Loucy (cell line): ENCODE results near the gene SYT6.

Experiments used
- H2AFZ ChIP-seq: fragments of 200-600 bp; sonication (generic); 2 replicates; pipeline ENCODE4 v1.6.0; 2016; ENCODE audit warnings: antibody characterized with exemption, mild to moderate bottlenecking, low read length, moderate library complexity
- H3F3A ChIP-seq: fragments of 200-600 bp; 2 replicates; pipeline ENCODE4 v1.6.0; 2016; ENCODE audit warnings: antibody characterized with exemption, low read depth, mild to moderate bottlenecking
- H3K27me3 ChIP-seq: fragments of 200-600 bp; sonication (generic); 2 replicates; pipeline ENCODE4 v1.6.1; 2014; ENCODE audit warnings: low read length, mild to moderate bottlenecking; ENCODE audit not compliant: insufficient read depth, poor library complexity, severe bottlenecking
- H3K36me3 ChIP-seq: fragments of 200-600 bp; sonication (generic); 2 replicates; pipeline ENCODE4 v1.6.1; 2016; ENCODE audit warnings: low read length; ENCODE audit not compliant: insufficient read depth
- H3K4me1 ChIP-seq: fragments of 200-600 bp; sonication (generic); 2 replicates; pipeline ENCODE4 v1.5.1; 2014; ENCODE audit warnings: low read length, mild to moderate bottlenecking; ENCODE audit not compliant: insufficient read depth, poor library complexity, severe bottlenecking
- H3K4me2 ChIP-seq: fragments of 200-600 bp; sonication (generic); 2 replicates; pipeline ENCODE4 v1.6.0; 2014; ENCODE audit warnings: antibody characterized with exemption, low read length, low read depth, mild to moderate bottlenecking; ENCODE audit not compliant: poor library complexity, severe bottlenecking
- H3K4me3 ChIP-seq: fragments of 200-600 bp; sonication (generic); 2 replicates; pipeline ENCODE4 v1.5.1; 2014; ENCODE audit warnings: low read length, mild to moderate bottlenecking, mixed read lengths; ENCODE audit not compliant: poor library complexity, severe bottlenecking
- H3K79me2 ChIP-seq: fragments of 200-600 bp; sonication (generic); 2 replicates; pipeline ENCODE4 v1.6.1; 2014; ENCODE audit warnings: low read length; ENCODE audit not compliant: insufficient read depth
- H3K9ac ChIP-seq: fragments of 200-600 bp; sonication (generic); 2 replicates; pipeline ENCODE4 v1.6.0; 2014; ENCODE audit warnings: mild to moderate bottlenecking, low read depth, low read length, moderate library complexity; ENCODE audit not compliant: poor library complexity, severe bottlenecking
- H3K9me2 ChIP-seq: fragments of 200-600 bp; sonication (generic); replicated peaks from 2 replicates; pipeline ENCODE4 v1.6.1; 2016; ENCODE audit warnings: low read depth, low read length, mixed read lengths
- H3K9me3 ChIP-seq: fragments of 200-600 bp; sonication (generic); 2 replicates; pipeline ENCODE4 v1.6.1; 2014; ENCODE audit warnings: mild to moderate bottlenecking, antibody characterized with exemption, low read length, low read depth; ENCODE audit not compliant: insufficient read depth
- H4K20me1 ChIP-seq: fragments of 200-600 bp; sonication (generic); 2 replicates; pipeline ENCODE4 v1.6.0; 2014; ENCODE audit warnings: antibody characterized with exemption, low read length, mild to moderate bottlenecking; ENCODE audit not compliant: insufficient read depth, poor library complexity, severe bottlenecking
- EZH2phosphoT487 ChIP-seq: fragments of 200-600 bp; IDR thresholded peaks from 2 replicates; pipeline ENCODE4 v1.6.1; 2018; ENCODE audit warnings: antibody characterized with exemption, mild to moderate bottlenecking, moderate library complexity, borderline replicate concordance
- TF ChIP-seq, protein P1 (sequence below): fragments of 200-600 bp; sonication (generic); conservative IDR thresholded peaks from 2 replicates; pipeline ENCODE4 v1.5.1; 2014; ENCODE audit warnings: mild to moderate bottlenecking, antibody characterized with exemption, low read length

The SYT6 gene

DNA sequence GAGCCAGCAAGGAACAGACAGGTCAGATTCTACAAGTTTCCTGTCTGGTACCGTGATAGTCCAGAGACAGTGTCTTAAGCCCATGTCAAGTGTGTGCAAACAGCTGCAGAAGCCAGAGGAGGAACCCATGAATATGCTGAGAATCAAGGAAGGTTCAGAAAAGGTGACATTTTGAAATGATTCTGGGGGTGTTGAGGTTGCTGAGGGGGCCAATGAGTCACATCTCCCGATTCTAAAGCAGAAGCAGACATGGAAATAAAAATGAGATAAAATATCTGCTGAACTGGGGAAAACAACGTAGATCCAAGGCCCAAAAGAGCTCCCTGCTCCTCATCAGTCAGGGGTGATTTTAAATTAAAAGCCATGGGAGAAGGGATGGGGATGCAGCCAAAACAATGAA, 15.8 kb upstream of the SYT6 start:
- no peak overlapping the region for H3K4me3 ChIP-seq
- no peaks in the 10 kb centered on the region for H3K9me3 ChIP-seq
- no peaks in the 10 kb centered on the region for H3K4me1 ChIP-seq
- H3K36me3 ChIP-seq: no peaks in the 10 kb centered on the region
- H3K27me3 ChIP-seq: no peaks in the 10 kb centered on the region
- no peaks in the 10 kb centered on the region for H3K9me2 ChIP-seq
- no peak overlapping the region for H3K4me2 ChIP-seq
- H3K79me2 ChIP-seq: no peaks in the 10 kb centered on the region
- TF ChIP-seq, protein P1, sequence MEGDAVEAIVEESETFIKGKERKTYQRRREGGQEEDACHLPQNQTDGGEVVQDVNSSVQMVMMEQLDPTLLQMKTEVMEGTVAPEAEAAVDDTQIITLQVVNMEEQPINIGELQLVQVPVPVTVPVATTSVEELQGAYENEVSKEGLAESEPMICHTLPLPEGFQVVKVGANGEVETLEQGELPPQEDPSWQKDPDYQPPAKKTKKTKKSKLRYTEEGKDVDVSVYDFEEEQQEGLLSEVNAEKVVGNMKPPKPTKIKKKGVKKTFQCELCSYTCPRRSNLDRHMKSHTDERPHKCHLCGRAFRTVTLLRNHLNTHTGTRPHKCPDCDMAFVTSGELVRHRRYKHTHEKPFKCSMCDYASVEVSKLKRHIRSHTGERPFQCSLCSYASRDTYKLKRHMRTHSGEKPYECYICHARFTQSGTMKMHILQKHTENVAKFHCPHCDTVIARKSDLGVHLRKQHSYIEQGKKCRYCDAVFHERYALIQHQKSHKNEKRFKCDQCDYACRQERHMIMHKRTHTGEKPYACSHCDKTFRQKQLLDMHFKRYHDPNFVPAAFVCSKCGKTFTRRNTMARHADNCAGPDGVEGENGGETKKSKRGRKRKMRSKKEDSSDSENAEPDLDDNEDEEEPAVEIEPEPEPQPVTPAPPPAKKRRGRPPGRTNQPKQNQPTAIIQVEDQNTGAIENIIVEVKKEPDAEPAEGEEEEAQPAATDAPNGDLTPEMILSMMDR: no peak
- TF ChIP-seq EZH2phosphoT487: no peak
- H3F3A ChIP-seq: no peaks in the 10 kb centered on the region
- no peak overlapping the region for H2AFZ ChIP-seq
- no peak overlapping the region for H3K9ac ChIP-seq
- H4K20me1 ChIP-seq: no peaks in the 10 kb centered on the region

DNA sequence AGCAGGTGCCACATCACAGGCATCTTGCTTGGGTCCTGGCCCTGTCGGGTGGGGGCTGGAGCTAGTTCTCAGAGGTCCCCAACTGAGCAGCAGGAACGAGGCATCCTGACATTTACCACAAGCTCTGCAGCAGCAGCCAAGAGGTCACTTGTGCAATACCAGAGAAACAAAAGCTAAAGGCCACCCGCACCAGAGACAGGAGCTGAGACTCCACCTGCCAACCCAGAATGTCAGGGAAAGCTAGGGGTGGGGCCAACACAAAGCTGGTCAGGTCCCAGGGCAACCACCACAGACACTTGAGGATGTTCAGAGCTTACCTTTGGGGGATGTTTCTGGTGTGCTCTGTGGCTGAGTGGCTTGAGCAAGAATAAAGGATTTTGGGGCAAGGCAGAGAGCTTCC, 13.6 kb upstream of the SYT6 start:
- Histone ChIP-seq H2AFZ (no peak overlapping the region), H3K9me3 (no peaks in the 10 kb centered on the region), H3K79me2 (no peaks in the 10 kb centered on the region), H3K4me3 (no peak overlapping the region), H4K20me1 (no peaks in the 10 kb centered on the region), H3K36me3 (no peaks in the 10 kb centered on the region), H3K9me2 (no peaks in the 10 kb centered on the region), H3F3A (no peaks in the 10 kb centered on the region), H3K9ac (no peak overlapping the region), H3K27me3 (no peaks in the 10 kb centered on the region), H3K4me2 (no peak overlapping the region), H3K4me1 (no peaks in the 10 kb centered on the region)
- no peak for TF ChIP-seq EZH2phosphoT487
- TF ChIP-seq, protein P1: no peak

DNA sequence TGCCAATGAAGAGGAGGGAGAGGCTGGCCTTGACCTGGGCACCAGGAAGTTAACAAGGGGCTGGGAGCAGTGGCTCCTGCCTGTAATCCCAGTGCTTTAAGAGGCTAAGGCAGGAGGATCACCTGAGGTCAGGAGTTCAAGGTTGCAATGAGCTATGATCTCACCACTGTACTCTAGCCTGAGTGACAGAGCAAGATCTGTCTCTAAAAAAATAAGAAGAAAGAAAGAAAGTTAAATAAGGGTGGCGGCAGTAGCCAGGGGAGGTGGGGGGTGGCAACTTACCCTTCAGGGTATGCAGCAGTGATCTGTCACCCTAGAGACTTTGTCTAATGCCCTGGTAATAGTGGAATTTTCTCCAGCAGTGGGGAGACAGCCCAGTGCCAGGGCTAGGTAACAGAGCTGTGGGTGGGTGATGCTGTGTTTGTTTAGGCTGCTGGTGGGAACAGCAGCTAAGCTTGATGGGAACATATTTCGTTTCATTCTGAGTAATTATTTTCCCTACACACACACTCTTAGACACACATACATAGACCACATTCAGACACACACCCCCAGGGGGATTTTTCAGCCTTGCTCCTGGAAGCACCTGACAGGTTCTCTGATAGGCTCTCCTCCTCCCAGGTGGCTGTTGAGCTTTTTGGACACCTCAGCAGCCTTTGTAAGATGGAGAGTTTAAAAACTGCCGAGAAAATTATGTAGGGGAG, 11.3 kb upstream of the SYT6 start:
- no peaks in the 10 kb centered on the region for H3K9me3 ChIP-seq
- H3F3A ChIP-seq: no peaks in the 10 kb centered on the region
- no peaks in the 10 kb centered on the region for H4K20me1 ChIP-seq
- no peak overlapping the region for H3K9ac ChIP-seq
- no peaks in the 10 kb centered on the region for H3K9me2 ChIP-seq
- H3K36me3 ChIP-seq: no peaks in the 10 kb centered on the region
- no peaks in the 10 kb centered on the region for H3K4me1 ChIP-seq
- no peak overlapping the region for H3K4me2 ChIP-seq
- no peaks in the 10 kb centered on the region for H3K79me2 ChIP-seq
- no peak overlapping the region for H2AFZ ChIP-seq
- H3K27me3 ChIP-seq: no peaks in the 10 kb centered on the region
- H3K4me3 ChIP-seq: no peak overlapping the region
- TF ChIP-seq EZH2phosphoT487: no peak
- TF ChIP-seq, protein P1: no peak
